AG04450 (cell line): Measurements from ENCODE around the gene LDB2. TPM values are rescaled to one million over a fixed set of nuclear protein-coding genes. Genes with fewer than 3 reads are reported as not detected.

Experiments used
- CTCF ChIA-PET: fragments of 300-600, 350-600 bp; formaldehyde crosslinking; extraction: SDS; loops from one replicate; lab custom pipeline; 2022; ENCODE audit warnings: antibody characterized with exemption, inconsistent platforms; lab: Charles Lee
- POLR2A ChIA-PET: fragments of 350-600 bp; formaldehyde crosslinking; extraction: SDS; loops from one replicate; lab custom pipeline; 2021; ENCODE audit warnings: antibody characterized with exemption, inconsistent platforms; lab: Yijun Ruan, JAX
- DNase-seq: peaks from one replicate; pipeline ENCODE4 v3.0.0-alpha.2; 2011; ENCODE audit warnings: low read depth, low spot score
- H3K27ac ChIP-seq: one replicate; pipeline ENCODE4 v1.5.1; 2012; ENCODE audit warnings: low read depth, low read length, control low read depth
- H3K27me3 ChIP-seq: one replicate; pipeline ENCODE4 v1.6.0; 2012; ENCODE audit warnings: low read length; ENCODE audit not compliant: control insufficient read depth, insufficient read depth
- H3K4me3 ChIP-seq: 2 replicates; pipeline ENCODE4 v1.5.1; 2011; ENCODE audit warnings: mild to moderate bottlenecking, low read depth, low read length, control low read depth
- H3K9me3 ChIP-seq: 2 replicates; pipeline ENCODE4 v1.5.1; 2012; ENCODE audit warnings: low read length; ENCODE audit not compliant: control insufficient read depth, insufficient read depth
- polyA plus RNA-seq: library from polyadenylated mRNA; depleted of rRNA; stranded (reverse); fragments of >200 nt; gene quantifications from 2 replicates; pipeline ENCODE4 v1.2.3, GENCODE V29; 2011
- TF ChIP-seq, protein P1 (sequence below): IDR thresholded peaks from 2 replicates; pipeline ENCODE4 v1.5.1; 2011; ENCODE audit warnings: low read depth, low read length, control low read depth, inconsistent platforms

The LDB2 gene
- polyA plus RNA-seq, 1 experiment = 180 TPM

GRCh38 chr4:16783119-16783518 lies 115.3 kb downstream of the LDB2 start:
- no peak for DNase-seq
- H3K27ac ChIP-seq = no peak overlapping the region
- ChIA-PET CTCF (interaction anchor here (1.1 to 2.2 kb wide), 2 partner anchors 11 to 541 kb away, joined by 3 to 8 read pairs; no protein-coding TSS in a partner anchor), POLR2A (no interaction called here)
- TF ChIP-seq, protein P1, sequence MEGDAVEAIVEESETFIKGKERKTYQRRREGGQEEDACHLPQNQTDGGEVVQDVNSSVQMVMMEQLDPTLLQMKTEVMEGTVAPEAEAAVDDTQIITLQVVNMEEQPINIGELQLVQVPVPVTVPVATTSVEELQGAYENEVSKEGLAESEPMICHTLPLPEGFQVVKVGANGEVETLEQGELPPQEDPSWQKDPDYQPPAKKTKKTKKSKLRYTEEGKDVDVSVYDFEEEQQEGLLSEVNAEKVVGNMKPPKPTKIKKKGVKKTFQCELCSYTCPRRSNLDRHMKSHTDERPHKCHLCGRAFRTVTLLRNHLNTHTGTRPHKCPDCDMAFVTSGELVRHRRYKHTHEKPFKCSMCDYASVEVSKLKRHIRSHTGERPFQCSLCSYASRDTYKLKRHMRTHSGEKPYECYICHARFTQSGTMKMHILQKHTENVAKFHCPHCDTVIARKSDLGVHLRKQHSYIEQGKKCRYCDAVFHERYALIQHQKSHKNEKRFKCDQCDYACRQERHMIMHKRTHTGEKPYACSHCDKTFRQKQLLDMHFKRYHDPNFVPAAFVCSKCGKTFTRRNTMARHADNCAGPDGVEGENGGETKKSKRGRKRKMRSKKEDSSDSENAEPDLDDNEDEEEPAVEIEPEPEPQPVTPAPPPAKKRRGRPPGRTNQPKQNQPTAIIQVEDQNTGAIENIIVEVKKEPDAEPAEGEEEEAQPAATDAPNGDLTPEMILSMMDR = no peak
- H3K9me3 ChIP-seq = no peaks in the 10 kb centered on the region
- H3K4me3 ChIP-seq = no peak overlapping the region
- H3K27me3 ChIP-seq = no peaks in the 10 kb centered on the region

DNA sequence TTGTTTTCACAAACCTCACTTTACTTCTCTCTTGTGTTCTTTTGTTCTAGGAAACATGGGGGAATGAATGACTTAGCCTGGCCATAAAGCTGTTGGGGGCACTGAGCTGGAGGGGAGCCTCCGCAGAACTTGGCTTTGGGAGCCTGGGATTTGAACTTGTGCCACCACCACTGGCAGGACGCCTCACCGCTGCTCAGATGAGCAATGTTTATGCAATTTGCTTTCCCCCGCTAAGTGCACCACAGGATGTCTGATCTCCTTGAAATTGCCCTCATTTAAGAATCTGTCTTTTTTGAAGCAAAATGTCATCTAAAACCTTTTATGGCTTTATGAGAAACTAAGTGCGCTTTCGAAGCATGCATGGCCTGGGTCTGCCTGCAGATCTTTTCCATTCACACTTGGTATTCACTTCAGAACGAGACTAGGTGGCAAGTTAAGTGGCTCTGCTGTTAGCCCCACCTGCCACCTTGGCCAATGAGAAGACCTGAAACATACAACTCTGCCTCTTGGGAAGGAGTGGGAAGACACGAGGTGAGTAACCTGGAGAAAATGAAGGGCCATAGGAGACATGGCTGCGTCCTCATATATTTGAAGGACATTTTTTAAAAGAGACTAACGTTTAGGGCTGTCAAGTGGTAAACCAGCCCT lies 119.3 kb downstream of the LDB2 start:
- no peak for DNase-seq
- Histone ChIP-seq H3K4me3 (no peak overlapping the region), H3K27ac (no peak overlapping the region), H3K9me3 (no peaks in the 10 kb centered on the region), H3K27me3 (no peaks in the 10 kb centered on the region)
- TF ChIP-seq, protein P1 = no peak
- ChIA-PET CTCF (interaction anchor here (0.9 kb wide), 1 partner anchor 669 kb away, joined by 4 read pairs; no protein-coding TSS in a partner anchor), POLR2A (interaction anchor here (0.6 kb wide), 1 partner anchor 22 kb away, joined by 4 read pairs; no protein-coding TSS in a partner anchor)

GRCh38 chr4:16777726-16778125 lies 120.7 kb downstream of the LDB2 start:
- Histone ChIP-seq H3K27me3 (no peaks in the 10 kb centered on the region), H3K9me3 (no peaks in the 10 kb centered on the region), H3K27ac (no peak overlapping the region), H3K4me3 (no peak overlapping the region)
- DNase-seq = no peak
- TF ChIP-seq, protein P1 = no peak
- POLR2A ChIA-PET = no interaction called here
- CTCF ChIA-PET = interaction anchor here (1.0 kb wide), 1 partner anchor 547 kb away, joined by 8 read pairs; no protein-coding TSS in a partner anchor

DNA sequence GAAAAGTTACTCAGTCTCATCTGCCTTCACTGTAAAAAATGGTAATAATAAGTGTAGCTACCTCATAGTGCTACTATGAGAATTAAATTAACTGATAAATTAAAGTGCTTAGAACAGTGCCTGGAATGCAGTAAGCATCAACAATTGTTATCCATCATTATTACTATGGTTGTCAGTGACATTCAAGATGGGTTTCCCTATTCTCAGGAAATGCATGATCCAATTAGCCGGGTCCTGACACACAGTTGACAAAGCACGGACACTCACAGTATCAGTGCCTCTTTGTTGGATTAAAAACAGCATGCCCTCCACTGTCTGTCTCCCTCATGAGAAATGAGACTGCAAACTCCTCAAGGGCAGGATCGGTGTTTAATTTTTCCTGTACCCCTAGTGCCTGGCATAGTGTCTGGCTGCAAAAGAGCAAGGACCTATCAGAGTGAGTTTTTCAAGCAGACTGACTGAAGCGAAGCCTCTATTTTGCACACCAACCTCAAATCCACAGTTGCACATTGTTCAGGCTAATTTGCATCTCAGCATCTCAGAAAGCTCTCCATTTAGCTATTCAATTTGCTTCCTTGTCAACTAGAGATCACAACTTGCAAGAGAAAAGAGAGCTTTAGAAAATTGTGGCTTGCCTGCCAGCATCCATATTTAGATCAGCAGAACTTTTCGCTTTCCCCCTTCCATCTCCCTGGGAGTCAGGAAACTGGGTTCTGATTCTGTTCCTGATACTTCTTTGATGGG lies 122.9 kb downstream of the LDB2 start:
- Histone ChIP-seq H3K27me3 (no peaks in the 10 kb centered on the region), H3K27ac (no peak overlapping the region), H3K4me3 (no peak overlapping the region), H3K9me3 (no peaks in the 10 kb centered on the region)
- ChIA-PET POLR2A (no interaction called here), CTCF (interaction anchor here (0.9 to 1.7 kb wide), 3 partner anchors 11 to 549 kb away, joined by 3 to 4 read pairs (median 4); no protein-coding TSS in a partner anchor)
- TF ChIP-seq, protein P1 = no peak
- no peak for DNase-seq

GRCh38 chr4:16772366-16772850 lies 126.0 kb downstream of the LDB2 start:
- Histone ChIP-seq H3K27ac (no peak overlapping the region), H3K4me3 (no peak overlapping the region), H3K9me3 (no peaks in the 10 kb centered on the region), H3K27me3 (no peaks in the 10 kb centered on the region)
- ChIA-PET POLR2A (no interaction called here), CTCF (interaction anchor here (1.0 kb wide), 1 partner anchor 22 kb away, joined by 3 read pairs; no protein-coding TSS in a partner anchor)
- TF ChIP-seq, protein P1 = no peak
- DNase-seq = no peak
